Psoas muscle (tissue), 8 donors: Measurements from ENCODE around the gene RPP14. TPM values are rescaled to one million over a fixed set of nuclear protein-coding genes. Genes with fewer than 3 reads are reported as not detected.

ENCODE experiments used
- ATAC-seq, 4 donors: fragments of 200-7000 bp; cut with Tn5 transposase; one replicate each; pipeline ENCODE4 v1.9.1; 2020; ENCODE audit warnings: moderate library complexity in 3 of 4, mild to moderate bottlenecking in 2 of 4
- DNase-seq, 2 donors: peaks; one replicate each; pipeline ENCODE4 v3.0.0-alpha.2; 2020
- H3K27ac ChIP-seq: fragments of 200-600 bp; one replicate; pipeline ENCODE4 v1.8.0; 2022
- H3K27me3 ChIP-seq, 3 donors: fragments of 200-600 bp in 1 of 3; one replicate each; pipeline versions ENCODE4 v1.6.1 to v1.8.0; 2013 to 2022; ENCODE audit warnings: low read length in 2 of 3, mild to moderate bottlenecking in 2 of 3, moderate library complexity in 1 of 3; ENCODE audit not compliant: insufficient read depth in 3 of 3
- H3K36me3 ChIP-seq, 2 donors: fragments of 200-600 bp in 1 of 2; one replicate each; pipeline versions ENCODE4 v1.6.1 to v1.8.0; 2013 to 2022; ENCODE audit warnings: low read depth in 1 of 2, mild to moderate bottlenecking in 1 of 2, moderate library complexity in 1 of 2; ENCODE audit not compliant: insufficient read depth in 1 of 2
- H3K4me1 ChIP-seq: fragments of 200-600 bp; one replicate; pipeline ENCODE4 v1.8.0; 2022
- H3K4me3 ChIP-seq: fragments of 200-600 bp; one replicate; pipeline ENCODE4 v1.8.0; 2022; ENCODE audit warnings: mild to moderate bottlenecking
- H3K9me3 ChIP-seq: fragments of 200-600 bp; one replicate; pipeline ENCODE4 v1.8.0; 2022
- WGBS, 3 donors: extraction: QIAGEN DNeasy Blood & Tissue Kit; methylation state at CpG; one replicate each; pipeline versions ENCODE4 v1.1.6 to v1.1.7; 2013; 5-methylcytosine and 5-hydroxymethylcytosine counted together
- intact Hi-C, 2 donors: fragments of 100-400 bp; cut with DNase I; formaldehyde crosslinking; loops; one replicate each; pipeline versions ENCODE4 v1.11.0 to v1.14.2; 2022
- polyA plus RNA-seq, 3 donors: library from polyadenylated mRNA; stranded (reverse); fragments of 200-250 nt; gene quantifications; one replicate each; pipeline ENCODE4 v1.2.3, GENCODE V29; 2013
- total RNA-seq, 4 donors: library from RNA; stranded (reverse); fragmentation: NEBNext Ultra II Directional in 2 of 4; extraction: Animal tissue kit (Norgen Biotek cat#: 25700) in 2 of 4; gene quantifications; one replicate each; pipeline versions ENCODE4 v1.2.1 to v1.2.4, GENCODE V29; 2021 to 2023
- TF ChIP-seq, protein P1 (sequence below): fragments of 200-600 bp; IDR thresholded peaks from one replicate; pipeline ENCODE4 v1.8.0; 2022; ENCODE audit warnings: antibody characterized with exemption
- donor health status: healthy with polysubstance abuse.
- donor health status: DM: no; HTN: no; CAD: no; lungs with moderate emphysema.
- donor health status: Bipolar disorder and iron deficiency.
- donor health status: healthy.
- donor health status: DM: yes; HTN: yes; CAD: no.
- donor health status: DM: no; HTN: no; CAD: no.
- donor health status: DM: no; HTN: no; CAD: no.
- donor health status: DM: yes; HTN: yes; CAD: no.

Gene RPP14
- total and polyA plus RNA-seq, 7 donors: 17.3 to 36.6 (median 28.0) TPM

DNA sequence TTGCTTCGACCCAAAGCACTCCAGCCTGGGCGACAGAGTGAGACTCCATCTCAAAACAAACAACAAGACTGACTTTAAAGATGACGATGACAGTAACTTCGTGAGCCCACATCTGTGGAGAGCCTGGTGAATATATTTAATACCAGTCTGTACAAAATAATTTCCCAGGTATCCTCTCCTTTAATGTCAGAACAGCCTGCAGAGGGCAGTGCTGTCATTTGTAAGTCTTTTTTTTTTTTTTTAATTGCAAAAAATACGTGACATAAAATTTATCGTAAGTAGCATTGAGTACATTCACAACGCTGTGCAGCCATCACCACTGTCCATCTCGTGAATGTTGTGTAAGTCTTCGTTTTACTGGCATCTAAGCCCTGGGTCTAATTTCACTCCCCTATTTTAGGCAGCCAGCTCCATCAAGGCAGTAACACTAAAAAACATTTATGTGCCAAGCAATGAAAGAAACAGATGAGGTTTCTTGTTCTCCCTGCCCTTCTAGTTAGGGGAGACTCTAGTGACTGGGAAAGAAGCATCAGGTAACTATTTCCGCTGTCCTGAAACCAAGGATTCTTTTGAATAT, 1.7 kb downstream of the RPP14 start:
- TF ChIP-seq, protein P1, sequence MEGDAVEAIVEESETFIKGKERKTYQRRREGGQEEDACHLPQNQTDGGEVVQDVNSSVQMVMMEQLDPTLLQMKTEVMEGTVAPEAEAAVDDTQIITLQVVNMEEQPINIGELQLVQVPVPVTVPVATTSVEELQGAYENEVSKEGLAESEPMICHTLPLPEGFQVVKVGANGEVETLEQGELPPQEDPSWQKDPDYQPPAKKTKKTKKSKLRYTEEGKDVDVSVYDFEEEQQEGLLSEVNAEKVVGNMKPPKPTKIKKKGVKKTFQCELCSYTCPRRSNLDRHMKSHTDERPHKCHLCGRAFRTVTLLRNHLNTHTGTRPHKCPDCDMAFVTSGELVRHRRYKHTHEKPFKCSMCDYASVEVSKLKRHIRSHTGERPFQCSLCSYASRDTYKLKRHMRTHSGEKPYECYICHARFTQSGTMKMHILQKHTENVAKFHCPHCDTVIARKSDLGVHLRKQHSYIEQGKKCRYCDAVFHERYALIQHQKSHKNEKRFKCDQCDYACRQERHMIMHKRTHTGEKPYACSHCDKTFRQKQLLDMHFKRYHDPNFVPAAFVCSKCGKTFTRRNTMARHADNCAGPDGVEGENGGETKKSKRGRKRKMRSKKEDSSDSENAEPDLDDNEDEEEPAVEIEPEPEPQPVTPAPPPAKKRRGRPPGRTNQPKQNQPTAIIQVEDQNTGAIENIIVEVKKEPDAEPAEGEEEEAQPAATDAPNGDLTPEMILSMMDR: peak; percentile 51
- H3K9me3 ChIP-seq: no peaks in the 10 kb centered on the region
- peaks cover 27% of the 10 kb centered on the region for H3K4me1 ChIP-seq
- intact Hi-C loops: loop anchor here in 1 of 2 donors (2.0 to 5.0 kb wide), 2 partner anchors 185 to 225 kb away; partner anchors contain the start of gene KCTD6
- no peaks in the 10 kb centered on the region for H3K27me3 ChIP-seq
- H3K27ac ChIP-seq: peak overlapping the region; percentile 92
- peak; percentile 27 to 68 (median 52) for ATAC-seq
- WGBS, 3 donors: 10 to 21% (median 15%) methylated on average over 10 of the region's 10 CpGs
- DNase-seq: no peak
- H3K4me3 ChIP-seq: peak overlapping the region; percentile 81
- peaks cover 8 to 33% of the 10 kb centered on the region in 2 donors for H3K36me3 ChIP-seq

DNA sequence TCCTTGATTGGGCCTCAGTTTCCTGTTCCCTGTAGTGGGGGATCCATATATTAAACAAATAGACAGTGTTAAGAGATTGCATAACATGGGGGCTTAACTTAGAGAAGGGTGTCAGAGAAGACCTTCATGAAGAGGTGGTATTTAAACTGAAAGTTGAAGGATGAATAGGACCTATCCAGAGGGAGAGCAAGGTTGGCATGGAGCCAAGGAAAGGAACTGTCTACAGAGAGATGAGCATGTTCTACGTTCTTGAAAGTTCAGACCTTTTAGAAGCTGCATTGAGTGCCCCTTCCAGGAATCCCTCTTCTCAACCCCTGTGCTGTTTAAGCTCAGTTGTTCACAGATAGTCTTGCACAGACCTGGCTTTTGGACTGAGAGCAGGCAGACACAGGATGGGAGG, 2.7 kb downstream of the RPP14 start:
- no peaks in the 10 kb centered on the region for H3K27me3 ChIP-seq
- TF ChIP-seq, protein P1: no peak
- no peak for ATAC-seq
- peaks cover 8 to 43% of the 10 kb centered on the region in 2 donors for H3K36me3 ChIP-seq
- no peak for DNase-seq
- H3K9me3 ChIP-seq: no peaks in the 10 kb centered on the region
- 5 to 26% (median 9%) methylated on average over 1 of the region's 1 CpG for whole genome bisulfite sequencing, 3 donors
- H3K27ac ChIP-seq: peak overlapping the region; percentile 92
- intact Hi-C loops: loop anchor here in 1 of 2 donors (5.0 kb wide), 1 partner anchor 224 kb away; no protein-coding TSS in a partner anchor
- H3K4me3 ChIP-seq: peak overlapping the region; percentile 81
- peaks cover 27% of the 10 kb centered on the region for H3K4me1 ChIP-seq

DNA sequence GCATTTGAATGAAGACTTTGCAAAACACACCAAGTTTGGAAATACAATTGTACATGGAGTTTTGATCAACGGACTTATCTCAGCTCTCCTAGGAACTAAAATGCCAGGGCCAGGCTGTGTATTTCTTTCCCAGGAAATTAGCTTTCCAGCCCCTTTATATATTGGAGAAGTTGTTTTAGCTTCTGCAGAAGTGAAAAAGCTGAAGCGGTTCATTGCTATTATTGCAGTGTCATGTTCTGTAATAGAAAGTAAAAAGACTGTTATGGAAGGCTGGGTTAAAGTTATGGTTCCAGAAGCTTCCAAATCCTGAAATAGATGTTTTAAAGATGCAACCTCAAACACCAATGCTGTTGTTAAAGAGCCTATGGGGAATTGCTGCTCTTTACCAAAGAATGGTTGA, 11.8 kb downstream of the RPP14 start:
- Histone ChIP-seq H3K9me3 (no peaks in the 10 kb centered on the region), H3K36me3 (peaks cover 16 to 74% of the 10 kb centered on the region in 2 donors), H3K27ac (no peak overlapping the region), H3K4me3 (no peak overlapping the region), H3K27me3 (no peaks in the 10 kb centered on the region), H3K4me1 (no peaks in the 10 kb centered on the region)
- intact Hi-C loops: no loop called here
- TF ChIP-seq, protein P1: no peak
- WGBS, 3 donors: 79 to 92% (median 88%) methylated on average over 2 of the region's 2 CpGs
- DNase-seq (no peak), ATAC-seq (no peak)

DNA sequence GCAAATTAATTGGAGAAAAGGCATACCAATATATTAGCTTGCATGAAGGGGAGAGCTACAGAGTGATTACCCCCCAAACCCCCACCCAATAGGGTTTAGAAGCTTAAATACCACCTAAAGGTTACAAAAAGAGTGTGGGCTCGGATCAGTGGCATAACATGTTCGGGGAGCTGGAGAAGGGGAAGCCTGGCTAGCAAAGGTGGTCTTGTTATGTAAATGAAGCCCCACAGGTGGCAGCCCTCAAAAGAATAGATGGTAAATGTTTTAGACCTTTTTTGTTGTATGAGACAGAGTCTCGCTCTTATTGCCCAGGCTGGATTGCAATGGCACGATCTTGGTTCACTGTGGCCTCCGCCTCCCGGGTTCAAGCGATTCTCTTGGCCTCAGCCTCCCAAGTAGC, 15.7 kb downstream of the RPP14 start:
- 84 to 92% (median 85%) methylated on average over 7 of the region's 7 CpGs for WGBS, 3 donors
- TF ChIP-seq, protein P1: no peak
- ATAC-seq (no peak), DNase-seq (no peak)
- Histone ChIP-seq H3K9me3 (no peaks in the 10 kb centered on the region), H3K36me3 (peaks cover 11 to 34% of the 10 kb centered on the region in 2 donors), H3K4me1 (no peaks in the 10 kb centered on the region), H3K27ac (no peak overlapping the region), H3K27me3 (no peaks in the 10 kb centered on the region), H3K4me3 (no peak overlapping the region)
- intact Hi-C loops: loop anchor here in 1 of 2 donors (2.0 to 5.0 kb wide), 2 partner anchors 93 to 211 kb away; no protein-coding TSS in a partner anchor
